KG1 (cell line): Measurements from ENCODE around the gene SHLD2.
"Not testable (repeated sequence)": the region's sequence is repeated elsewhere in the genome, so short reads cannot be mapped to it uniquely, and the experiment has no call there.

Experiments
- DNase-seq: peaks from one replicate; lab custom pipeline; 2025; lab: John Stamatoyannopoulos, UW

Gene SHLD2

GRCh38 chr10:87142230-87143108 lies 47.5 kb downstream of the SHLD2 start:
- not testable (repeated sequence) for DNase-seq

- not testable (repeated sequence) for DNase-seq
These were observed 48.1 kb downstream of the SHLD2 start for GRCh38 chr10:87143109-87143418.

- not testable (repeated sequence) for DNase-seq
These were observed 50.6 kb downstream of the SHLD2 start for GRCh38 chr10:87145598-87145997.

GRCh38 chr10:87149020-87149609 lies 54.1 kb downstream of the SHLD2 start:
- DNase-seq = not testable (repeated sequence)

GRCh38 chr10:87151516-87151915 lies 56.5 kb downstream of the SHLD2 start:
- not testable (repeated sequence) for DNase-seq

- not testable (repeated sequence) for DNase-seq
These were observed 61.8 kb downstream of the SHLD2 start for GRCh38 chr10:87156841-87157240.

GRCh38 chr10:87157821-87158220 lies 62.8 kb downstream of the SHLD2 start:
- DNase-seq = not testable (repeated sequence)

GRCh38 chr10:87162703-87163293 lies 67.8 kb downstream of the SHLD2 start:
- not testable (repeated sequence) for DNase-seq

GRCh38 chr10:87163414-87163813 lies 68.4 kb downstream of the SHLD2 start:
- not testable (repeated sequence) for DNase-seq

- not testable (repeated sequence) for DNase-seq
These were observed 74.9 kb downstream of the SHLD2 start for GRCh38 chr10:87169857-87170256.

- not testable (repeated sequence) for DNase-seq
These were observed 75.7 kb downstream of the SHLD2 start for GRCh38 chr10:87170705-87171104.

- DNase-seq = not testable (repeated sequence)
These were observed 76.7 kb downstream of the SHLD2 start for GRCh38 chr10:87171670-87172069.

GRCh38 chr10:87172178-87172577 lies 77.2 kb downstream of the SHLD2 start:
- DNase-seq = not testable (repeated sequence)

GRCh38 chr10:87177587-87177986 lies 82.6 kb downstream of the SHLD2 start:
- not testable (repeated sequence) for DNase-seq

- DNase-seq = not testable (repeated sequence)
These were observed 89.4 kb downstream of the SHLD2 start for GRCh38 chr10:87184421-87184820.

- DNase-seq = not testable (repeated sequence)
These were observed 91.0 kb downstream of the SHLD2 start for GRCh38 chr10:87186016-87186415.

- DNase-seq = not testable (repeated sequence)
These were observed 92.6 kb downstream of the SHLD2 start for GRCh38 chr10:87187573-87187972.

- DNase-seq = not testable (repeated sequence)
These were observed 96.8 kb downstream of the SHLD2 start for GRCh38 chr10:87191841-87192240.

- DNase-seq = not testable (repeated sequence)
These were observed 105.9 kb downstream of the SHLD2 start for GRCh38 chr10:87200924-87201323.

- not testable (repeated sequence) for DNase-seq
These were observed 109.8 kb downstream of the SHLD2 start for GRCh38 chr10:87204801-87205200.

- DNase-seq = not testable (repeated sequence)
These were observed 111.9 kb downstream of the SHLD2 start for GRCh38 chr10:87206922-87207321.

- DNase-seq = not testable (repeated sequence)
These were observed 115.3 kb downstream of the SHLD2 start for GRCh38 chr10:87210309-87210708.

GRCh38 chr10:87211848-87212247 lies 116.8 kb downstream of the SHLD2 start:
- DNase-seq = not testable (repeated sequence)
